DOHH2 (cell line): ENCODE data around the gene MICAL3.

Experiments
- EZH2phosphoT487 ChIP-seq: fragments of 200-600 bp; sonication (generic); IDR thresholded peaks from 2 replicates; pipeline ENCODE4 v1.6.1; 2017; ENCODE audit warnings: borderline replicate concordance, mild to moderate bottlenecking, antibody characterized with exemption, low read length, moderate library complexity, mixed read lengths
- TF ChIP-seq, protein P1 (sequence below): fragments of 200-600 bp; sonication (generic); IDR thresholded peaks from one replicate; pipeline ENCODE4 v1.5.1; 2014; ENCODE audit warnings: antibody characterized with exemption, mild to moderate bottlenecking, low read depth, low read length; ENCODE audit not compliant: poor library complexity, severe bottlenecking

DNA sequence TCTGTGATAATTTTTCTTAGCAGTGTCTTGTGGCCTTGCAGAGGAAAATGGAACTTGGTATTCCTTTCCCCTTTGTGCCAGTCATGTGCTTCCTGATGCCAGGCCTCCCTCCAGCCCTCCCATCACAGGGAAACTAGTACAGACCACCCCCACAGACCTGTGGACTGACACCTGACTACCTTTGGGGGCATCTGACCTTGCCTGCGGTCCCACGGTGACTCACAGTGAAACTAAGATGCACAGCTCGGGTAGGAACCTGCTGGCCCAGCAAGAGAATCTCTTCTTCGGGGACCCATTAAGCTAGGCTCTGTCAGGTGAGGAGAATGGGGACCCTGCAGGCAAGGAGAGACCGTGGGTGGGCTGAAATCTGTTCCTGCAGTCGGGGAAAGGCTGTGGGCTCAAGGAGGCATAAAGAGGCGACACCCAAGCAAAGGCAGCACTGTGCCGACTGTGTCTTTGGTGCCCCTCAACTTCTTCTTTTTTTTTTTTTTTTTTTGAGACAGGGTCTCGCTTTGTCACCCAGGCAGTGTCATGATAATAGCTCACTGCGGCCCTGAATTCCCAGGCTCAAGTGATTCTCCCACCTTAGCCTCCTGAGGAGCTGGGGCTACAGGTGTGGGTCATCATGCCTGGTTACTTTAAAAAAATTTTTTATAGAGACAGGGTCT is 32.6 kb upstream of the MICAL3 start:
- TF ChIP-seq, protein P1, sequence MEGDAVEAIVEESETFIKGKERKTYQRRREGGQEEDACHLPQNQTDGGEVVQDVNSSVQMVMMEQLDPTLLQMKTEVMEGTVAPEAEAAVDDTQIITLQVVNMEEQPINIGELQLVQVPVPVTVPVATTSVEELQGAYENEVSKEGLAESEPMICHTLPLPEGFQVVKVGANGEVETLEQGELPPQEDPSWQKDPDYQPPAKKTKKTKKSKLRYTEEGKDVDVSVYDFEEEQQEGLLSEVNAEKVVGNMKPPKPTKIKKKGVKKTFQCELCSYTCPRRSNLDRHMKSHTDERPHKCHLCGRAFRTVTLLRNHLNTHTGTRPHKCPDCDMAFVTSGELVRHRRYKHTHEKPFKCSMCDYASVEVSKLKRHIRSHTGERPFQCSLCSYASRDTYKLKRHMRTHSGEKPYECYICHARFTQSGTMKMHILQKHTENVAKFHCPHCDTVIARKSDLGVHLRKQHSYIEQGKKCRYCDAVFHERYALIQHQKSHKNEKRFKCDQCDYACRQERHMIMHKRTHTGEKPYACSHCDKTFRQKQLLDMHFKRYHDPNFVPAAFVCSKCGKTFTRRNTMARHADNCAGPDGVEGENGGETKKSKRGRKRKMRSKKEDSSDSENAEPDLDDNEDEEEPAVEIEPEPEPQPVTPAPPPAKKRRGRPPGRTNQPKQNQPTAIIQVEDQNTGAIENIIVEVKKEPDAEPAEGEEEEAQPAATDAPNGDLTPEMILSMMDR = no peak
- TF ChIP-seq EZH2phosphoT487 = no peak
